ENCODE measurements around the gene TSPAN2. TPM values are rescaled to one million over a fixed set of nuclear protein-coding genes. Genes with fewer than 3 reads are reported as not detected.

Gene TSPAN2
- total and polyA plus RNA-seq, 9 of the 15 experiments (the other 6 are each of a cell fraction or from before 2014, with no cell fraction given), result not detected

DNA sequence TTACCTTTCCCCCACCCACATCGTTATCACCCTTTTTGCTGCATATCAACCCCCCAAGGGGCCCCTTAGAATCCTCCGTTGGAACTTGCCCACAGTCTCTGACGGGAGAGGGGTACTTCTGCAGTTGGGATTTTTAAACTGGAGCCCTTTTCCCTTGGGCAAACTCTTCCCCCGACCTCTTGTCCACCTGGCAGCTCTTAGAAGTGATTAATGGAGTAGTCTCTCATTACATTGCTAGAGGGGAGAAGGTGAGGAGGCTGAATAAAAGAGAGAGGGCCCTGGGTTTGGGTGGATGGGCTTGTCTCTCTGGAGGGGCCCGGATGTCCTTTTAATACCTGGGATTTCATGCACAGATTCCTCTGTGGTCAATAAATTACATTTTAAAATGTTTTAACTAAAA is 27.2 kb upstream of the TSPAN2 start:
- H3K36me3 ChIP-seq (ENCODE audit: control insufficient read depth, insufficient read depth, low read length), result no peaks in the 10 kb centered on the region
- no peaks in the 10 kb centered on the region; the same call in 1 of the 2 replicates for H4K20me1 ChIP-seq (replicated peaks; ENCODE audit: control insufficient read depth, insufficient read depth, low read length)
- H3K79me2 ChIP-seq (ENCODE audit: control insufficient read depth, insufficient read depth, low read length), result no peaks in the 10 kb centered on the region
- H2AFZ ChIP-seq (ENCODE audit: low read depth, low read length), result no peak overlapping the region
- H3K4me2 ChIP-seq (ENCODE audit: insufficient read depth, low read length), result no peak overlapping the region
- in situ Hi-C loops (cut with MboI), result no loop called here
- no peak overlapping the region for H3K9ac ChIP-seq (ENCODE audit: insufficient read depth in 1 of 2, low read depth in 2 of 2, low read length in 2 of 2)
- ChIA-PET POLR2A (interaction anchor here (0.6 kb wide), 1 partner anchor 1139 kb away, joined by 3 read pairs; no protein-coding TSS in a partner anchor), CTCF (ENCODE audit: low intra/inter-chr PET ratio) (no interaction called here)
- no peaks in the 10 kb centered on the region for H3K9me1 ChIP-seq (ENCODE audit: control insufficient read depth, insufficient read depth, low read length)
- no peak for FAIRE-seq
- intact Hi-C loops (cut with micrococcal nuclease), result no loop called here
- H3K4me1 ChIP-seq (replicated peaks in 1 of 2; ENCODE audit: control insufficient read depth in 2 of 2, insufficient read depth in 2 of 2, low read length in 2 of 2), result no peaks in the 10 kb centered on the region
- H3K27ac ChIP-seq (ENCODE audit: extremely low read depth, low read depth, low read length), result no peak overlapping the region
- no peak for ATAC-seq
- peaks cover 0 to 27% of the 10 kb centered on the region in 2 experiments; a peak in 3 of 5 replicates for H3K27me3 ChIP-seq (ENCODE audit: control insufficient read depth in 2 of 2, insufficient read depth in 2 of 2, low read length in 2 of 2)
- BruUV-seq (replicated peaks), result no TSS peak
- H3K9me3 ChIP-seq (replicated peaks; ENCODE audit: control insufficient read depth, insufficient read depth, low read depth, low read length), result no peaks in the 10 kb centered on the region
- DNase-seq (ENCODE audit: extremely low read depth in 1 of 4, low spot score in 3 of 4), result no peak
- WGBS (ENCODE audit: insufficient coverage, low coverage, missing lambda C conversion rate), result 2% methylated on average over 5 of the region's 5 CpGs
- no peak overlapping the region for H3K4me3 ChIP-seq
- TF ChIP-seq YY1 (IDR thresholded peaks at IDR 0.05; ENCODE audit: borderline replicate concordance in 1 of 3, control insufficient read depth in 1 of 3, extremely low read depth in 1 of 3, insufficient read depth in 3 of 3, insufficient read length in 1 of 3, insufficient replicate concordance in 2 of 3, low read depth in 1 of 3, low read length in 2 of 3), result no peak
- TF ChIP-seq EGR1 (conservative IDR thresholded peaks at IDR 0.05), result no peak
- TF ChIP-seq RBM39 (optimal IDR thresholded peaks at IDR 0.05; ENCODE audit: low read depth, low read length), result no peak
- TF ChIP-seq, protein P1, sequence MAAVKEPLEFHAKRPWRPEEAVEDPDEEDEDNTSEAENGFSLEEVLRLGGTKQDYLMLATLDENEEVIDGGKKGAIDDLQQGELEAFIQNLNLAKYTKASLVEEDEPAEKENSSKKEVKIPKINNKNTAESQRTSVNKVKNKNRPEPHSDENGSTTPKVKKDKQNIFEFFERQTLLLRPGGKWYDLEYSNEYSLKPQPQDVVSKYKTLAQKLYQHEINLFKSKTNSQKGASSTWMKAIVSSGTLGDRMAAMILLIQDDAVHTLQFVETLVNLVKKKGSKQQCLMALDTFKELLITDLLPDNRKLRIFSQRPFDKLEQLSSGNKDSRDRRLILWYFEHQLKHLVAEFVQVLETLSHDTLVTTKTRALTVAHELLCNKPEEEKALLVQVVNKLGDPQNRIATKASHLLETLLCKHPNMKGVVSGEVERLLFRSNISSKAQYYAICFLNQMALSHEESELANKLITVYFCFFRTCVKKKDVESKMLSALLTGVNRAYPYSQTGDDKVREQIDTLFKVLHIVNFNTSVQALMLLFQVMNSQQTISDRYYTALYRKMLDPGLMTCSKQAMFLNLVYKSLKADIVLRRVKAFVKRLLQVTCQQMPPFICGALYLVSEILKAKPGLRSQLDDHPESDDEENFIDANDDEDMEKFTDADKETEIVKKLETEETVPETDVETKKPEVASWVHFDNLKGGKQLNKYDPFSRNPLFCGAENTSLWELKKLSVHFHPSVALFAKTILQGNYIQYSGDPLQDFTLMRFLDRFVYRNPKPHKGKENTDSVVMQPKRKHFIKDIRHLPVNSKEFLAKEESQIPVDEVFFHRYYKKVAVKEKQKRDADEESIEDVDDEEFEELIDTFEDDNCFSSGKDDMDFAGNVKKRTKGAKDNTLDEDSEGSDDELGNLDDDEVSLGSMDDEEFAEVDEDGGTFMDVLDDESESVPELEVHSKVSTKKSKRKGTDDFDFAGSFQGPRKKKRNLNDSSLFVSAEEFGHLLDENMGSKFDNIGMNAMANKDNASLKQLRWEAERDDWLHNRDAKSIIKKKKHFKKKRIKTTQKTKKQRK (IDR thresholded peaks at IDR 0.05; ENCODE audit: borderline replicate concordance, low read depth, low read length), result no peak
- TF ChIP-seq ARNT (IDR thresholded peaks at IDR 0.05), result no peak
- TF ChIP-seq, protein P2, sequence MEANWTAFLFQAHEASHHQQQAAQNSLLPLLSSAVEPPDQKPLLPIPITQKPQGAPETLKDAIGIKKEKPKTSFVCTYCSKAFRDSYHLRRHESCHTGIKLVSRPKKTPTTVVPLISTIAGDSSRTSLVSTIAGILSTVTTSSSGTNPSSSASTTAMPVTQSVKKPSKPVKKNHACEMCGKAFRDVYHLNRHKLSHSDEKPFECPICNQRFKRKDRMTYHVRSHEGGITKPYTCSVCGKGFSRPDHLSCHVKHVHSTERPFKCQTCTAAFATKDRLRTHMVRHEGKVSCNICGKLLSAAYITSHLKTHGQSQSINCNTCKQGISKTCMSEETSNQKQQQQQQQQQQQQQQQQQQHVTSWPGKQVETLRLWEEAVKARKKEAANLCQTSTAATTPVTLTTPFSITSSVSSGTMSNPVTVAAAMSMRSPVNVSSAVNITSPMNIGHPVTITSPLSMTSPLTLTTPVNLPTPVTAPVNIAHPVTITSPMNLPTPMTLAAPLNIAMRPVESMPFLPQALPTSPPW (CRISPR knock-in tag; IDR thresholded peaks at IDR 0.05), result no peak
- no peak for TF ChIP-seq C11orf30 (IDR thresholded peaks at IDR 0.05; ENCODE audit: low read depth)
- TF ChIP-seq HSF4 (CRISPR knock-in tag; IDR thresholded peaks at IDR 0.05; ENCODE audit: borderline replicate concordance), result no peak
- no peak for TF ChIP-seq SOX6 (IDR thresholded peaks at IDR 0.05)
- no peak for TF ChIP-seq ZFP36 (IDR thresholded peaks at IDR 0.05; ENCODE audit: low read depth, low read length, partially characterized antibody)
- TF ChIP-seq, protein P3, sequence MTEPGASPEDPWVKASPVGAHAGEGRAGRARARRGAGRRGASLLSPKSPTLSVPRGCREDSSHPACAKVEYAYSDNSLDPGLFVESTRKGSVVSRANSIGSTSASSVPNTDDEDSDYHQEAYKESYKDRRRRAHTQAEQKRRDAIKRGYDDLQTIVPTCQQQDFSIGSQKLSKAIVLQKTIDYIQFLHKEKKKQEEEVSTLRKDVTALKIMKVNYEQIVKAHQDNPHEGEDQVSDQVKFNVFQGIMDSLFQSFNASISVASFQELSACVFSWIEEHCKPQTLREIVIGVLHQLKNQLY (CRISPR knock-in tag; conservative IDR thresholded peaks at IDR 0.05), result no peak
- TF ChIP-seq, protein P4, sequence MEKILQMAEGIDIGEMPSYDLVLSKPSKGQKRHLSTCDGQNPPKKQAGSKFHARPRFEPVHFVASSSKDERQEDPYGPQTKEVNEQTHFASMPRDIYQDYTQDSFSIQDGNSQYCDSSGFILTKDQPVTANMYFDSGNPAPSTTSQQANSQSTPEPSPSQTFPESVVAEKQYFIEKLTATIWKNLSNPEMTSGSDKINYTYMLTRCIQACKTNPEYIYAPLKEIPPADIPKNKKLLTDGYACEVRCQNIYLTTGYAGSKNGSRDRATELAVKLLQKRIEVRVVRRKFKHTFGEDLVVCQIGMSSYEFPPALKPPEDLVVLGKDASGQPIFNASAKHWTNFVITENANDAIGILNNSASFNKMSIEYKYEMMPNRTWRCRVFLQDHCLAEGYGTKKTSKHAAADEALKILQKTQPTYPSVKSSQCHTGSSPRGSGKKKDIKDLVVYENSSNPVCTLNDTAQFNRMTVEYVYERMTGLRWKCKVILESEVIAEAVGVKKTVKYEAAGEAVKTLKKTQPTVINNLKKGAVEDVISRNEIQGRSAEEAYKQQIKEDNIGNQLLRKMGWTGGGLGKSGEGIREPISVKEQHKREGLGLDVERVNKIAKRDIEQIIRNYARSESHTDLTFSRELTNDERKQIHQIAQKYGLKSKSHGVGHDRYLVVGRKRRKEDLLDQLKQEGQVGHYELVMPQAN (IDR thresholded peaks at IDR 0.05; ENCODE audit: borderline replicate concordance), result no peak

Data from K562 (cell line).